ENCODE results near the gene SUFU. TPM values are rescaled to one million over a fixed set of nuclear protein-coding genes. Genes with fewer than 3 reads are reported as not detected.
"Not testable (repeated sequence)": the region's sequence is repeated elsewhere in the genome, so short reads cannot be mapped to it uniquely, and the experiment has no call there.

The SUFU gene
- total and polyA plus RNA-seq, 2 donors: 2.6 to 4.3 TPM

GRCh38 chr10:102519246-102519825 is 15.6 kb downstream of the SUFU start:
- peaks cover 18 to 31% of the 10 kb centered on the region in 2 donors for H3K36me3 ChIP-seq (ENCODE audit: control insufficient read depth in 2 of 2, insufficient read depth in 2 of 2, low read length in 1 of 2)
- peaks cover 0 to 4% of the 10 kb centered on the region in 2 donors for H3K4me1 ChIP-seq (ENCODE audit: control insufficient read depth in 2 of 2, insufficient read depth in 2 of 2, low read length in 2 of 2)
- no peak for DNase-seq (ENCODE audit: low read depth in 6 of 9, low spot score in 9 of 9)
- no peaks in the 10 kb centered on the region for H3K9me3 ChIP-seq (ENCODE audit: control insufficient read depth in 2 of 2, insufficient read depth in 1 of 2, low read length in 1 of 2)
- no peak overlapping the region for H3K27ac ChIP-seq (ENCODE audit: low read depth in 1 of 2, low read length in 1 of 2)
- no peaks in the 10 kb centered on the region for H3K27me3 ChIP-seq (ENCODE audit: control insufficient read depth in 2 of 2, insufficient read depth in 1 of 2, low read length in 1 of 2)
- 97% methylated on average over 12 of the region's 12 CpGs for WGBS
- no peak overlapping the region for H3K4me3 ChIP-seq (ENCODE audit: low read length in 2 of 2)

- Histone ChIP-seq H3K36me3 (ENCODE audit: control insufficient read depth in 2 of 2, insufficient read depth in 2 of 2, low read length in 1 of 2) (peaks cover 15 to 20% of the 10 kb centered on the region in 2 donors), H3K4me3 (ENCODE audit: low read length in 2 of 2) (no peak overlapping the region), H3K4me1 (ENCODE audit: control insufficient read depth in 2 of 2, insufficient read depth in 2 of 2, low read length in 2 of 2) (no peaks in the 10 kb centered on the region), H3K9me3 (ENCODE audit: control insufficient read depth in 2 of 2, insufficient read depth in 1 of 2, low read length in 1 of 2) (no peaks in the 10 kb centered on the region), H3K27ac (ENCODE audit: low read depth in 1 of 2, low read length in 1 of 2) (no peak overlapping the region), H3K27me3 (ENCODE audit: control insufficient read depth in 2 of 2, insufficient read depth in 1 of 2, low read length in 1 of 2) (no peaks in the 10 kb centered on the region)
- 100% methylated on average over 1 of the region's 1 CpG for WGBS
- DNase-seq (ENCODE audit: low read depth in 6 of 9, low spot score in 9 of 9): no peak
These were observed 19.1 kb downstream of the SUFU start for GRCh38 chr10:102522874-102523249.

- no peaks in the 10 kb centered on the region for H3K4me1 ChIP-seq (ENCODE audit: control insufficient read depth in 2 of 2, insufficient read depth in 2 of 2, low read length in 2 of 2)
- peaks cover 12 to 17% of the 10 kb centered on the region in 2 donors for H3K36me3 ChIP-seq (ENCODE audit: control insufficient read depth in 2 of 2, insufficient read depth in 2 of 2, low read length in 1 of 2)
- WGBS: 95% methylated on average over 7 of the region's 7 CpGs
- H3K27ac ChIP-seq (ENCODE audit: low read depth in 1 of 2, low read length in 1 of 2): no peak overlapping the region
- no peaks in the 10 kb centered on the region for H3K27me3 ChIP-seq (ENCODE audit: control insufficient read depth in 2 of 2, insufficient read depth in 1 of 2, low read length in 1 of 2)
- DNase-seq (ENCODE audit: low read depth in 6 of 9, low spot score in 9 of 9): no peak
- no peaks in the 10 kb centered on the region for H3K9me3 ChIP-seq (ENCODE audit: control insufficient read depth in 2 of 2, insufficient read depth in 1 of 2, low read length in 1 of 2)
- H3K4me3 ChIP-seq (ENCODE audit: low read length in 2 of 2): no peak overlapping the region
These were observed 19.7 kb downstream of the SUFU start for GRCh38 chr10:102523250-102524029.

GRCh38 chr10:102524746-102525145 is 21.0 kb downstream of the SUFU start:
- 96% methylated on average over 4 of the region's 4 CpGs for WGBS
- DNase-seq (ENCODE audit: low read depth in 6 of 9, low spot score in 9 of 9): no peak
- no peak overlapping the region for H3K4me3 ChIP-seq (ENCODE audit: low read length in 2 of 2)
- H3K9me3 ChIP-seq (ENCODE audit: control insufficient read depth in 2 of 2, insufficient read depth in 1 of 2, low read length in 1 of 2): no peaks in the 10 kb centered on the region
- no peak overlapping the region for H3K27ac ChIP-seq (ENCODE audit: low read depth in 1 of 2, low read length in 1 of 2)
- H3K27me3 ChIP-seq (ENCODE audit: control insufficient read depth in 2 of 2, insufficient read depth in 1 of 2, low read length in 1 of 2): no peaks in the 10 kb centered on the region
- H3K36me3 ChIP-seq (ENCODE audit: control insufficient read depth in 2 of 2, insufficient read depth in 2 of 2, low read length in 1 of 2): peaks cover 12 to 15% of the 10 kb centered on the region in 2 donors
- no peaks in the 10 kb centered on the region for H3K4me1 ChIP-seq (ENCODE audit: control insufficient read depth in 2 of 2, insufficient read depth in 2 of 2, low read length in 2 of 2)

- Histone ChIP-seq H3K9me3 (ENCODE audit: control insufficient read depth in 2 of 2, insufficient read depth in 1 of 2, low read length in 1 of 2) (no peaks in the 10 kb centered on the region), H3K4me1 (ENCODE audit: control insufficient read depth in 2 of 2, insufficient read depth in 2 of 2, low read length in 2 of 2) (no peaks in the 10 kb centered on the region), H3K27me3 (ENCODE audit: control insufficient read depth in 2 of 2, insufficient read depth in 1 of 2, low read length in 1 of 2) (no peaks in the 10 kb centered on the region), H3K27ac (ENCODE audit: low read depth in 1 of 2, low read length in 1 of 2) (no peak overlapping the region), H3K36me3 (ENCODE audit: control insufficient read depth in 2 of 2, insufficient read depth in 2 of 2, low read length in 1 of 2) (peaks cover 12 to 15% of the 10 kb centered on the region in 2 donors), H3K4me3 (ENCODE audit: low read length in 2 of 2) (no peak overlapping the region)
- WGBS: 98% methylated on average over 2 of the region's 2 CpGs
- DNase-seq (ENCODE audit: low read depth in 6 of 9, low spot score in 9 of 9): no peak
These were observed 23.8 kb downstream of the SUFU start for GRCh38 chr10:102527546-102527945.

- Histone ChIP-seq H3K4me3 (ENCODE audit: low read length in 2 of 2) (no peak overlapping the region), H3K27me3 (ENCODE audit: control insufficient read depth in 2 of 2, insufficient read depth in 1 of 2, low read length in 1 of 2) (no peaks in the 10 kb centered on the region), H3K27ac (ENCODE audit: low read depth in 1 of 2, low read length in 1 of 2) (no peak overlapping the region), H3K9me3 (ENCODE audit: control insufficient read depth in 2 of 2, insufficient read depth in 1 of 2, low read length in 1 of 2) (no peaks in the 10 kb centered on the region), H3K4me1 (ENCODE audit: control insufficient read depth in 2 of 2, insufficient read depth in 2 of 2, low read length in 2 of 2) (no peaks in the 10 kb centered on the region), H3K36me3 (ENCODE audit: control insufficient read depth in 2 of 2, insufficient read depth in 2 of 2, low read length in 1 of 2) (peaks cover 0 to 5% of the 10 kb centered on the region in 2 donors)
- DNase-seq (ENCODE audit: low read depth in 6 of 9, low spot score in 9 of 9): no peak
- 96% methylated on average over 13 of the region's 13 CpGs for WGBS
These were observed 30.6 kb downstream of the SUFU start for GRCh38 chr10:102534333-102534732.

- H3K4me3 ChIP-seq (ENCODE audit: low read length in 2 of 2); H3K27ac ChIP-seq (ENCODE audit: low read depth in 1 of 2, low read length in 1 of 2); DNase-seq (ENCODE audit: low read depth in 6 of 9, low spot score in 9 of 9); H3K27me3 ChIP-seq (ENCODE audit: control insufficient read depth in 2 of 2, insufficient read depth in 1 of 2, low read length in 1 of 2); H3K9me3 ChIP-seq (ENCODE audit: control insufficient read depth in 2 of 2, insufficient read depth in 1 of 2, low read length in 1 of 2); H3K36me3 ChIP-seq (ENCODE audit: control insufficient read depth in 2 of 2, insufficient read depth in 2 of 2, low read length in 1 of 2); H3K4me1 ChIP-seq (ENCODE audit: control insufficient read depth in 2 of 2, insufficient read depth in 2 of 2, low read length in 2 of 2): not testable (repeated sequence)
- 98% methylated on average over 9 of the region's 9 CpGs for WGBS
These were observed 31.2 kb downstream of the SUFU start for GRCh38 chr10:102534966-102535365.

GRCh38 chr10:102535481-102536147 is 31.8 kb downstream of the SUFU start:
- peaks cover 0 to 5% of the 10 kb centered on the region in 2 donors for H3K36me3 ChIP-seq (ENCODE audit: control insufficient read depth in 2 of 2, insufficient read depth in 2 of 2, low read length in 1 of 2)
- DNase-seq (ENCODE audit: low read depth in 6 of 9, low spot score in 9 of 9): no peak
- H3K27ac ChIP-seq (ENCODE audit: low read depth in 1 of 2, low read length in 1 of 2): no peak overlapping the region
- H3K4me3 ChIP-seq (ENCODE audit: low read length in 2 of 2): no peak overlapping the region
- H3K9me3 ChIP-seq (ENCODE audit: control insufficient read depth in 2 of 2, insufficient read depth in 1 of 2, low read length in 1 of 2): no peaks in the 10 kb centered on the region
- H3K4me1 ChIP-seq (ENCODE audit: control insufficient read depth in 2 of 2, insufficient read depth in 2 of 2, low read length in 2 of 2): no peaks in the 10 kb centered on the region
- 98% methylated on average over 7 of the region's 7 CpGs for WGBS
- no peaks in the 10 kb centered on the region for H3K27me3 ChIP-seq (ENCODE audit: control insufficient read depth in 2 of 2, insufficient read depth in 1 of 2, low read length in 1 of 2)

GRCh38 chr10:102537367-102537766 is 33.6 kb downstream of the SUFU start:
- Histone ChIP-seq H3K4me3 (ENCODE audit: low read length in 2 of 2) (no peak overlapping the region), H3K27me3 (ENCODE audit: control insufficient read depth in 2 of 2, insufficient read depth in 1 of 2, low read length in 1 of 2) (no peaks in the 10 kb centered on the region), H3K27ac (ENCODE audit: low read depth in 1 of 2, low read length in 1 of 2) (no peak overlapping the region), H3K9me3 (ENCODE audit: control insufficient read depth in 2 of 2, insufficient read depth in 1 of 2, low read length in 1 of 2) (no peaks in the 10 kb centered on the region), H3K36me3 (ENCODE audit: control insufficient read depth in 2 of 2, insufficient read depth in 2 of 2, low read length in 1 of 2) (peaks cover 0 to 5% of the 10 kb centered on the region in 2 donors), H3K4me1 (ENCODE audit: control insufficient read depth in 2 of 2, insufficient read depth in 2 of 2, low read length in 2 of 2) (no peaks in the 10 kb centered on the region)
- no peak for DNase-seq (ENCODE audit: low read depth in 6 of 9, low spot score in 9 of 9)

Data from thymus (tissue), 11 donors.